Measurements from ENCODE around the gene SRMS. TPM values are rescaled to one million over a fixed set of nuclear protein-coding genes. Genes with fewer than 3 reads are reported as not detected.

The SRMS gene
- total and polyA plus RNA-seq, 2 of the 13 experiments (the other 11 are each of a cell fraction or from before 2014, with no cell fraction given) = not detected

GRCh38 chr20:63579017-63579694, 31.6 kb upstream of the SRMS start:
- Histone ChIP-seq H3K9ac (ENCODE audit: insufficient read depth, low read depth, low read length) (no peak overlapping the region), H3K4me3 (replicated peaks in 1 of 3; ENCODE audit: insufficient read depth in 1 of 3, low read depth in 2 of 3, low read length in 3 of 3) (no peak overlapping the region; a peak in 1 of 6 replicates), H3K4me2 (ENCODE audit: low read depth, low read length) (peak overlapping the region; percentile 22; the same call in 1 of the 2 replicates), H4K20me1 (ENCODE audit: insufficient read depth, low read length) (no peaks in the 10 kb centered on the region), H3K4me1 (ENCODE audit: insufficient read depth, low read length) (peaks cover 78% of the 10 kb centered on the region), H3K27ac (ENCODE audit: extremely low read length, insufficient read depth, low read length) (no peak overlapping the region), H2AFZ (ENCODE audit: low read length) (no peak overlapping the region), H3K27me3 (ENCODE audit: control insufficient read depth in 1 of 2, insufficient read depth in 2 of 2, low read length in 2 of 2) (peaks cover 6 to 41% of the 10 kb centered on the region in 2 experiments; a peak in 3 of 5 replicates), H3K9me3 (ENCODE audit: low read length) (no peaks in the 10 kb centered on the region), H3K36me3 (replicated peaks in 1 of 2; ENCODE audit: control insufficient read depth in 1 of 2, insufficient read depth in 2 of 2, low read length in 2 of 2) (no peaks in the 10 kb centered on the region), H3K79me2 (ENCODE audit: insufficient read depth, low read length) (no peaks in the 10 kb centered on the region)
- WGBS (ENCODE audit: low lambda C conversion rate) = 33% methylated on average over 19 of the region's 19 CpGs
- in situ Hi-C loops (cut with HindIII; ENCODE audit: extremely low pct_ligation_motif_present, low pct_unique_long_range_greater_than_20kb) = loop anchor here (5.0 kb wide), 1 partner anchor 42 kb away; the partner anchor contains the start of gene PTK6
- ChIA-PET POLR2A (no interaction called here), CTCF (ENCODE audit: low intra/inter-chr PET ratio, low total read pairs) (interaction anchor here (4.5 kb wide), 1 partner anchor 41 kb away, joined by 29 read pairs; the partner anchor contains the start of gene PTK6)
- FAIRE-seq (no peak), DNase-seq (ENCODE audit: low spot score) (no peak), ATAC-seq (no peak)
- intact Hi-C loops (cut with micrococcal nuclease; ENCODE audit: unreplicated experiment) = no loop called here
- BruUV-seq (replicated peaks) = no TSS peak
- no peak for TF ChIP-seq ZNF552 (CRISPR knock-in tag; IDR thresholded peaks at IDR 0.05; ENCODE audit: borderline replicate concordance)
- TF ChIP-seq RCOR2 (CRISPR knock-in tag; IDR thresholded peaks at IDR 0.05) = no peak
- no peak for TF ChIP-seq ZBTB39 (CRISPR knock-in tag; IDR thresholded peaks at IDR 0.05)
- TF ChIP-seq ZNF530 (CRISPR knock-in tag; IDR thresholded peaks at IDR 0.05; ENCODE audit: low read depth) = no peak
- no peak for TF ChIP-seq MEIS2 (CRISPR knock-in tag; IDR thresholded peaks at IDR 0.05)
- TF ChIP-seq IRF1 (CRISPR knock-in tag; IDR thresholded peaks at IDR 0.05; ENCODE audit: low read depth) = no peak
- TF ChIP-seq ZNF792 (CRISPR knock-in tag; IDR thresholded peaks at IDR 0.05) = no peak
- TF ChIP-seq ZNF605 (CRISPR knock-in tag; IDR thresholded peaks at IDR 0.05) = no peak
- no peak for TF ChIP-seq ZUFSP (CRISPR knock-in tag; IDR thresholded peaks at IDR 0.05; ENCODE audit: borderline replicate concordance)
- no peak for TF ChIP-seq ZNF550 (CRISPR knock-in tag; IDR thresholded peaks at IDR 0.05; ENCODE audit: borderline replicate concordance)
- no peak for TF ChIP-seq SMARCC2 (IDR thresholded peaks at IDR 0.05)
- no peak for TF ChIP-seq ZNF160 (CRISPR knock-in tag; IDR thresholded peaks at IDR 0.05)
- TF ChIP-seq PATZ1 (CRISPR knock-in tag; IDR thresholded peaks at IDR 0.05) = 0 out of 2 replicates have a peak, but pooled peaks have one; percentile 16
- TF ChIP-seq PHF20 (CRISPR knock-in tag; IDR thresholded peaks at IDR 0.05) = no peak
- peak; percentile 94 for TF ChIP-seq ATF7 (IDR thresholded peaks at IDR 0.05)
- 0 out of 2 replicates have a peak, but pooled peaks have one; percentile 30 for TF ChIP-seq ATF7 (CRISPR knock-in tag; IDR thresholded peaks at IDR 0.05)
